GM18861 (cell line): Measurements from ENCODE around the gene SLC27A6.
"Not testable (repeated sequence)": the region's sequence is repeated elsewhere in the genome, so short reads cannot be mapped to it uniquely, and the experiment has no call there.

Experiments used
- ATAC-seq: cut with Tn5 transposase; IDR thresholded peaks from one replicate; pipeline ENCODE4 v1.9.1; 2021; ENCODE audit not compliant: unreplicated experiment

Gene SLC27A6

DNA sequence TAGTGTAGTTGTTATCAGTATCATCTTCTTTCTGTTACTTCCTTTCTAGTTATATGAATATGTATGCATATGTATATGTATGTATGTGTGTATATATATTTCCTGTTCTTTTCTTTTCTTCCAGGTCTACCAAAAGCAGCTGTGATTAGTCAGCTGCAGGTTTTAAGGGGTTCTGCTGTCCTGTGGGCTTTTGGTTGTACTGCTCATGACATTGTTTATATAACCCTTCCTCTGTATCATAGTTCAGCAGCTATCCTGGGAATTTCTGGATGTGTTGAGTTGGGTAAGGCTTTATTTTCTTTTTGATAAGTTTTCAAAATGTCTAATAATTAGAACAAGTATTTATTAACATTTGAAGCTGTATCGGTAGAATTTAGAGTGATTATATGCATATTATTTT lies 23.2 kb downstream of the SLC27A6 start:
- no peak for ATAC-seq

GRCh38 chr5:129001841-129002526 lies 36.7 kb downstream of the SLC27A6 start:
- no peak for ATAC-seq

- no peak for ATAC-seq
Measured at GRCh38 chr5:129002527-129002842, 37.2 kb downstream of the SLC27A6 start.

DNA sequence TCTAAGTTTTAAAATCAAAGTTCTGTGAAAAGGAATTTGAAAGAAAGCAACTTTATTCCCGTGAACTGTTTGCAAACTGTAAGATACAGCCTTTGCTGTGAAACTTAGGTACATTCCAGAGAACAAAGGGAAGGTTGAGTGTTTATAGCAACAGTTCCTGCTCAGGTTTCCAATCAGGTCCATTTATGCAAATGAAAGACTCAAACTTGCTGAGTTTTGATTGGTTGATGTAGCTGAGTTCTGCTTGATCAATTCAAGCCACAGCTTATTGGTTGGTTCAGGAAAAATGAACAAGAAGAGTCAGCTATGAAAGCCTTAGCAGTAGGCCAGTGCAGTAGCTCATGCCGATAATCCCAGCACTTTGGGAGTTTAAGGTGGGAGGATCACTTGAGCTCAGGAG lies 37.9 kb downstream of the SLC27A6 start:
- no peak for ATAC-seq

DNA sequence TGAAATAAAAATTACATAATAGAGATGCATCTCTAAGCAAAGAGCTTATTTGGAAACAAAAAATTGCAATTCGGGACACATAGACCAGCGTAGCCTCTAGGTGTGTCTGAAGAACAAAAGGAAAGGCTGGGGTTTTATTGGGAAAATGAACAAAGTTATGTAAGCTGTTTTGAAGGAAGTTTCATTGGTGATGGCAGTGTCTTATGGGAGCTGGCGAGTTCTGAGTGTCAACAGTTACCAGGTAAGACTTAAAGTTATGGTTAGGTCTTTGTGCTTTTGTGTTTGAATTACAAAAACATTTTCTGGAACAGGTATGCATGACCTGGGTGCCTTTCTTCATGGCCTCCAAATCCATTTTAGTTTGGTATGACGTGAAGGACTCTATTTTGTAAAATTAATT lies 48.9 kb downstream of the SLC27A6 start:
- no peak for ATAC-seq

DNA sequence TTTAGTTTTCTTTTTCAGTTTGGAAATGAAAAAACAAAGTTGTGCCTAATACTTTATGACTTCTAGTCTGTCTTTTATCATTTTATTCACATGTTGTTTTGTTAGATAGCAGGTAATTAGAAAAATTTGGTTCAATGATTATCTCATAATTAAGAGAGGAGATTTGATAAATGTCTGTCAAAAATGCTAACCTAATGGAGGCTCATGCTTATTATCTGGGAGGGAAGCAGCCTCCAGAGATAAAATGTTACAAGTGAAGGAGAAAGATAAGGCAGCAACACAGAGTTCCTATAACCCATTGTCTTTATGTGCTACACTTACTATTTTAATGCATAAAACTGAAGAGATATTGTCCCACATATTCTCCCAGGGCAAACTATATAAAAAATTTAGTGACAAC lies 53.5 kb downstream of the SLC27A6 start:
- ATAC-seq, result no peak

DNA sequence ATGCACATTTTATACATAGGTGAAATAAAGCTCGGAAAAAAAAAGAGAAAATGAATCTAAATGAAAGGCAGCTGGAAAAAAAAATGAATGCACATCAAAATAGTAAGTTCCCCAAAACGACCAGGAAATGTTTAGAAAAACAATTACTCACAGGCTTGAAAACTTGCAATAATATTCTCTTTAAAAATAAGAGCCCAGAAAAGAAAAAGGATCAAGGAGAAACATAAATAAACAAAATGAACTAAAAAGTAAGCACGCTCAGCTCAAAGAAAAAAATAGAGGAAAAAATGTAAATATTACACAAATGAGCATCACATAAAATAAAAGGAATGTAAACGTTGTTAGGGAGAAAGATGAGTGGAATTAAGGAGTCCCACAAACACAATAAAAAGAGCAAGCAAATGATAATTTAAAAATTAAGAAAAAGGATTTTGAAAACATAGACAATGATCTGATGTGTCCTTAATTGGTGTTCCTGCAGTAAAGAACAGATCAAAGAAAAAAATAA lies 54.2 kb downstream of the SLC27A6 start:
- no peak for ATAC-seq

DNA sequence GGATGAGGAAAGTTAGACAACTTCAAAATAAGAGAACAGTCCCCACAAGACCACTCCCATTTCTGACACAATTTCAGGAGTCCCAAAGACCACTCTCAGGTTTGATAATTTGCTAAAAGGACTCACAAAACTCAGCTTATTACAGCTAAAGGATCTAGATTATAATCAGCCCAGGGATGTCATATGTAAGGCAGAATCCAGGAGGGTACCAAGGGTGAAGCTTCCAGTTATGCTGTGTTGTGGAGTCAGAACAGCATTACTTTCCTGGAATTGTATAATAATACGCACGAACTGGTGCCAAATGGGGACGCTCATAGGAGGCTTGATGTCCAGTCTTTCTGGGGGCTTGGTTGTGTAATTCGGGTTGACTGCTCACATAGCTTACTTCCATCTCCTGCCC lies 55.4 kb downstream of the SLC27A6 start:
- ATAC-seq, result no peak

- no peak for ATAC-seq
Measured at GRCh38 chr5:129021744-129022143, 56.5 kb downstream of the SLC27A6 start.

- ATAC-seq, result no peak
Measured at GRCh38 chr5:129022599-129022998, 57.3 kb downstream of the SLC27A6 start.

- no peak for ATAC-seq
Measured at GRCh38 chr5:129027260-129027659, 62.0 kb downstream of the SLC27A6 start.

DNA sequence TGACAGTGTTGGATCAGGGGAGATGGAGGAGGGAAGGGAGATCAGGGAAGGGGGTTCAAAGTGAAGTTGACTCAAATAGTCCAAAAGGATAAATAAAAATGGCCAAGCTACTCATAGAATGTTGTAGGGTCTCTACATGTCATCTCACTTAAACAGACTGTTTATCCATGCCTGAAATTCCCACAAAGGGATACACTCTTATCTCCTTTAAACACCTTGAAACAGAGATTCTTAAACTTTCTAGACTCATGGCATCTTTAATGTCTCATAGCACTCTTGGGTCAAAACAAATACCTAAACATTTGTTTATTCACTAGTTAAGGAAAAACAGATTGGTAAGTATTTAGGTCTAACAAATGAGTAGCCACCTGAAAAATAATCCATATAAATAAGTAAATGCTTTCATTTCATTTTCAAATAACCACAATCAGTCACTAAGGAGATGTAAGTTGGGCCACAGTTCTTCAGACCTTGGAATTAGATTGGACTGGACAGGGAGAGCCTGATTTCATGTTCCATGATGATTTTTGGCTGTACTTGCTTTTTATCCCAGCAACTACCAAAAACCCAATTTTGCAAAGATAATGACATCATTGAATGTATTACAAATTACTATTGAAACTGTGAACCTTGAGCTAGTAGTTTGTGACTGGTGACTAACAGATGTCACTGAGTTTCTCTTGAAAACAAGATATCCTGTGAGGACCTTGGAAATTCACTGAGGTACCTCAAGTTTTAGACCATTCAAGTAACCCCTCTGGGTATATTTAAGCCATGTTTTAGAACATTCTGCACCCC lies 66.8 kb downstream of the SLC27A6 start:
- no peak for ATAC-seq

DNA sequence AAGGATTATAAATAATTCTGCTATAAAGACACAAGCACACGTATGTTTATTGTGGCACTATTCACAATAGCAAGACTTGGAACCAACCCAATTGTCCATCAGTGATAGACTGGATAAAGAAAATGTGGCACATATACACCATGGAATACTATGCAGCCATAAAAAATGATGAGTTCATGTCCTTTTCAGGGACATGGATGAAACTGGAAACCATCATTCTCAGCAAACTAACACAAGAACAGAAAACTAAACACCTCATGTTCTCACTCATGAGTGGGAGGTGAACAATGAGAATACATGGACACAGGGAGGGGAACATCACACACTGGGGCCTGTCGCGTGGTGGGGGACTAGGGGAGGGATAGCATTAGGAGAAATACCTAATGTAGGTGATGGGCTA lies 71.0 kb downstream of the SLC27A6 start:
- not testable (repeated sequence) for ATAC-seq

- no peak for ATAC-seq
Measured at GRCh38 chr5:129041196-129041881, 76.1 kb downstream of the SLC27A6 start.

DNA sequence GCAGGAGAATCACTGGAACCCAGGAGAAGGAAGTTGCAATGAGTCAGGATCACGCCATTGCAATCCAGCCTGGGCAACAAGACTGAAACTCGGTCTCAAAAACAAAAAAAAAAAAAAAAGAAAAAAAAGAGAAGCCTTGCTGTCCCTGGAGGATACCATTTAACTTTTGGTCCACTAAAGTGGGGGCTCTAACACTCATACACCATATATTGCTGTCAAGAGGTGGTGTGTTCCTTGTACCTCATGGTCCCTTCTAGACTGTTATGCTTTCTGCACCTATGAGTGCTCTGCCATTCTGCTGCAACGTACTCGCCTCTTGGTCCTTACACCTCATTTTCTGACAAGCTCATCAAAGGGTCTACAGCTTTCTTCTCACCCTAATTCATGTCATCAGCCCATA lies 77.0 kb downstream of the SLC27A6 start:
- ATAC-seq, result no peak

GRCh38 chr5:129043894-129044293 lies 78.6 kb downstream of the SLC27A6 start:
- no peak for ATAC-seq

DNA sequence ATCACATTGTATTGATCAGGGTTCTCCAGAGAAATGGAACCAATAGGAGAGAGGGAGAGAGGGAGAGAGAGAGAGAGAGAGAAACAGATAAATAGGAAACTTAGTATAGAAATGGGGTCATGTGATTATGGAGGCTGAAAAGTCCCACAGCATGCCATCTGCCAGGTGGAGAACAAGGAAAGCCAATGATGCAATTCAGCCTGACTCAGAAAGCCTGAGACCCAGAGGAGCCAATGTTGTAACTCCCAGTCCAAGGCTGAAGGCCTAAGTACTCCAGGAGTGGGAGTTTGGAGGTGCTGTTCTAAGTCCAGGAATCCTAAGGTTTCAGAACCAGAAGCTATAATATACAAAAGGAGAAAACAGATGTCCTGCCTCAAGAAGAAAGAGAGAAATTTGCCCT lies 80.9 kb downstream of the SLC27A6 start:
- no peak for ATAC-seq

DNA sequence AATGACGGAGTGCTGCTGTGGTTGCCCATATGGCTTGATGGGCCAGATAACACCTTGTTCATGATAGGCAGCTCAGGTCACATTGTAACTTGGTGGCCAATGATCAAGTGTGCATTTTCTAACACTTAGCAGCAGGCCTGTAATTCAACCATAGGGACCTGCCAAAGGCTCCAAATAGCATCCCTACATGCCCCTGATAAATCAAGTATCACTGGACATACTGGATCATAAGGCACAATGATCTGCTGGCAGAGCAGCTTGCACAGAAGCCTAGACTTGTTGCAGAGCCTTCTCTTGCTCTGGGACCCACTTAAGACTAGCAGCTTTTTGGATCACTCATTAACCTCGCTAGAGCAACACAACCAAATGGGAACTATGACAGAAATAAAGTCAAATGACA lies 83.2 kb downstream of the SLC27A6 start:
- ATAC-seq, result no peak

DNA sequence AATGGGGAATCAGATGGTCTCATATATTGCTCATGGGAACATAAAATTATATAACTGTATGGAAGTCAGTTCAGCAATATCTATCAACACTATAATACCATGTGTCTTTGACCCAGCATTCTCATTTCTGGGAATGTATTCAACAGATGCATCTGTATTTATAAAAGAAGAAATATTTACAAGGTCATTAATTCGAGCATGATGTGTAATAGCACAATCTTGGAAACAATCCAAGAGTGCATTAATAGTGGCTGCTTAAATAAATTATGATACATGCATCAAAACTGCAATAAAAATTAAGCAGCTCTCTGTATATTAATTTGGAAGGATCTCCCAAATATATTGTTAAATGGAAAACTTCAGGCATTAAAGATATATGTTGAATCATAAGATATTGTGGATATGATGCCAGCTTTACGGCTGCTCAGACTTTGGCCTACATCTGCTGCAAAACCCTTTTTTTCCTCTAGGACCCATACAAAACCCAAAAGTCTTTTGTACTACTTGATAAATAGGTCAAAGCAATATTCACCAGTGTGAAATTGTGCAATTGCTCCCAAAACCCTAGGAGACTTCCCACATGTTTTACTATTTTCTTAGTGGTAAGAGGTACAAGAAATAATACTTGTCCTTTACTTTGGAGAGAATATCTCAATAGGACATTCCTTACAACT lies 84.0 kb downstream of the SLC27A6 start:
- ATAC-seq, result no peak

- no peak for ATAC-seq
Measured at GRCh38 chr5:129051283-129051682, 86.0 kb downstream of the SLC27A6 start.

- no peak for ATAC-seq
Measured at GRCh38 chr5:129053438-129053837, 88.2 kb downstream of the SLC27A6 start.
